Smooth muscle cell (in vitro differentiated cells): ENCODE measurements around the gene MXRA7. TPM values are rescaled to one million over a fixed set of nuclear protein-coding genes. Genes with fewer than 3 reads are reported as not detected.

Experiments used
- DNase-seq: peaks from one replicate; lab custom pipeline; 2025; ENCODE audit not compliant: unreplicated experiment; lab: John Stamatoyannopoulos, UW
- H2AFZ ChIP-seq: fragments of 200-600 bp; sonication (generic); 2 replicates; pipeline ENCODE4 v1.6.0; 2016; ENCODE audit warnings: antibody characterized with exemption, low read depth, mild to moderate bottlenecking
- H3F3A ChIP-seq: fragments of 200-600 bp; sonication (generic); 2 replicates; pipeline ENCODE4 v1.6.0; 2017; ENCODE audit warnings: antibody characterized with exemption, low read depth
- H3K27ac ChIP-seq: fragments of 200-600 bp; sonication (generic); 2 replicates; pipeline ENCODE4 v1.5.1; 2016; ENCODE audit warnings: low read depth, mild to moderate bottlenecking
- H3K27me3 ChIP-seq: fragments of 200-600 bp; sonication (generic); 2 replicates; pipeline ENCODE4 v1.6.1; 2016; ENCODE audit warnings: low read depth, mild to moderate bottlenecking
- H3K36me3 ChIP-seq: fragments of 200-600 bp; sonication (generic); 2 replicates; pipeline ENCODE4 v1.5.1; 2016; ENCODE audit warnings: low read depth
- H3K4me1 ChIP-seq: fragments of 200-600 bp; sonication (generic); 2 replicates; pipeline ENCODE4 v1.5.1; 2016; ENCODE audit warnings: low read depth
- H3K4me2 ChIP-seq: fragments of 200-600 bp; sonication (generic); 2 replicates; pipeline ENCODE4 v1.6.0; 2016; ENCODE audit warnings: mild to moderate bottlenecking
- H3K4me3 ChIP-seq: fragments of 200-600 bp; sonication (generic); 2 replicates; pipeline ENCODE4 v1.5.1; 2016; ENCODE audit warnings: mild to moderate bottlenecking
- H3K79me2 ChIP-seq: fragments of 200-600 bp; sonication (generic); 2 replicates; pipeline ENCODE4 v1.6.0; 2016; ENCODE audit warnings: low read depth, mild to moderate bottlenecking
- H3K9ac ChIP-seq: fragments of 200-600 bp; sonication (generic); 2 replicates; pipeline ENCODE4 v1.6.0; 2016; ENCODE audit warnings: low read depth
- H3K9me3 ChIP-seq: fragments of 200-600 bp; sonication (generic); replicated peaks from 2 replicates; pipeline ENCODE4 v1.5.1; 2016; ENCODE audit warnings: low read depth
- H4K20me1 ChIP-seq: fragments of 200-600 bp; sonication (generic); 2 replicates; pipeline ENCODE4 v1.6.0; 2016; ENCODE audit warnings: low read depth
- WGBS: methylation state at CpG from one replicate; pipeline ENCODE4 v1.1.7; 2016; ENCODE audit warnings: low lambda C conversion rate; 5-methylcytosine and 5-hydroxymethylcytosine counted together
- polyA plus RNA-seq: library from polyadenylated mRNA; unstranded; fragments of >200 nt; fragmentation: Nextera tagmentation; extraction: Ambion mirVana; gene quantifications from 2 replicates; pipeline ENCODE4 v1.2.1, GENCODE V29; 2016
- total RNA-seq: library from RNA; depleted of rRNA; stranded (reverse); fragments of >200 nt; gene quantifications from 2 replicates; pipeline ENCODE4 v1.2.3, GENCODE V29; 2014
- TF ChIP-seq, protein P1 (sequence below): fragments of 200-600 bp; sonication (generic); IDR thresholded peaks from 2 replicates; pipeline ENCODE4 v1.5.1; 2017; ENCODE audit warnings: borderline replicate concordance, mild to moderate bottlenecking, antibody characterized with exemption; ENCODE audit not compliant: insufficient read depth, poor library complexity, severe bottlenecking

Gene MXRA7, protein sequence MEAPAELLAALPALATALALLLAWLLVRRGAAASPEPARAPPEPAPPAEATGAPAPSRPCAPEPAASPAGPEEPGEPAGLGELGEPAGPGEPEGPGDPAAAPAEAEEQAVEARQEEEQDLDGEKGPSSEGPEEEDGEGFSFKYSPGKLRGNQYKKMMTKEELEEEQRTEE
- total RNA-seq (131 and 134 TPM in 2 replicates), polyA plus RNA-seq (157 and 158 TPM in 2 replicates)

DNA sequence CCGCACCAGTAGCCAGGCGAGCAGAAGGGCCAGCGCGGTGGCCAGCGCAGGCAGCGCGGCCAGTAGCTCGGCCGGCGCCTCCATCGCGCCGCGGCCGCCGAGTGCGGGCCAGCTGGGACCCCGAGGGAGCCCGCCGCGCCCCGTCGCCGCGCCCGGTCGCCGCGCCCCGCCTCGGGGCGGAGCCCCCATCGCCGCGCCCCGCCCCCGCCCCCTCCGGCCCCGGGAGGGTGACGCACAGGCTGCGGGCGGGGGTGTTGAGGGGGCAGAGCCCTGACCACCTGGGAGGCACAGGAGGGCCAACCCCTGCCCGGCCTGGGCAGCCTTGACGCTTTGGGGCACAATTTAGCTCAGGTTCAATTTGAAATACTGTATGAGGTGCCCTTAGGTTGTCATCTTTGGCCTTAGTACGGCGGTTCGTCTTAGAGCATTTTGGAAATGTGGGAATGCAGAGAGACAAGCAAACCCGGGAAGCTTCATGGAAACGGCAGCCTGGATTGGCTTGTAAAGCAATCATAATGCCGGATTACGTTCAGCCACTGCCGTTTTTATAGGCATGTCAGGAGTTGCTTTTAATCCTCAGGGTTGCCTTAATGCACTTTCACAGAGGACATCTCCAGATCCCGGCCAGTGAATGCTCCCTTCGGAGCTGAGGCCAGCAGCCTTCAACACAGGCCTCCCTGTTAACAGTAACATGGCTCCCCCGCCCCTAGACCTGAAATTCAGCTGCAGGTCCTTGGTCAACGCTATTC, at the start of gene MXRA7:
TSS of gene MXRA7 (minus strand) at position 103 of the 749 bp plus-strand sequence. CDS start at position 84, 19 bp downstream.
- Histone ChIP-seq H3K4me2 (peak within 1 kb of the TSS; percentile 90), H3K27ac (peak within 1 kb of the TSS; percentile 98), H3K9me3 (no peaks in the 10 kb centered on the region), H3F3A (peaks cover 22% of the 10 kb centered on the region), H3K4me1 (peaks cover 35% of the 10 kb centered on the region), H3K79me2 (peaks cover 24% of the 10 kb centered on the region), H2AFZ (no peak within 1 kb of the TSS), H3K4me3 (peak within 1 kb of the TSS; percentile 81), H3K36me3 (no peaks in the 10 kb centered on the region), H3K27me3 (no peaks in the 10 kb centered on the region), H3K9ac (peak within 1 kb of the TSS; percentile 93), H4K20me1 (peaks cover 70% of the 10 kb centered on the region)
- TF ChIP-seq, protein P1, sequence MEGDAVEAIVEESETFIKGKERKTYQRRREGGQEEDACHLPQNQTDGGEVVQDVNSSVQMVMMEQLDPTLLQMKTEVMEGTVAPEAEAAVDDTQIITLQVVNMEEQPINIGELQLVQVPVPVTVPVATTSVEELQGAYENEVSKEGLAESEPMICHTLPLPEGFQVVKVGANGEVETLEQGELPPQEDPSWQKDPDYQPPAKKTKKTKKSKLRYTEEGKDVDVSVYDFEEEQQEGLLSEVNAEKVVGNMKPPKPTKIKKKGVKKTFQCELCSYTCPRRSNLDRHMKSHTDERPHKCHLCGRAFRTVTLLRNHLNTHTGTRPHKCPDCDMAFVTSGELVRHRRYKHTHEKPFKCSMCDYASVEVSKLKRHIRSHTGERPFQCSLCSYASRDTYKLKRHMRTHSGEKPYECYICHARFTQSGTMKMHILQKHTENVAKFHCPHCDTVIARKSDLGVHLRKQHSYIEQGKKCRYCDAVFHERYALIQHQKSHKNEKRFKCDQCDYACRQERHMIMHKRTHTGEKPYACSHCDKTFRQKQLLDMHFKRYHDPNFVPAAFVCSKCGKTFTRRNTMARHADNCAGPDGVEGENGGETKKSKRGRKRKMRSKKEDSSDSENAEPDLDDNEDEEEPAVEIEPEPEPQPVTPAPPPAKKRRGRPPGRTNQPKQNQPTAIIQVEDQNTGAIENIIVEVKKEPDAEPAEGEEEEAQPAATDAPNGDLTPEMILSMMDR: no peak
- DNase-seq: peak; percentile 62
- WGBS: 4% methylated on average over 30 of the region's 56 CpGs

DNA sequence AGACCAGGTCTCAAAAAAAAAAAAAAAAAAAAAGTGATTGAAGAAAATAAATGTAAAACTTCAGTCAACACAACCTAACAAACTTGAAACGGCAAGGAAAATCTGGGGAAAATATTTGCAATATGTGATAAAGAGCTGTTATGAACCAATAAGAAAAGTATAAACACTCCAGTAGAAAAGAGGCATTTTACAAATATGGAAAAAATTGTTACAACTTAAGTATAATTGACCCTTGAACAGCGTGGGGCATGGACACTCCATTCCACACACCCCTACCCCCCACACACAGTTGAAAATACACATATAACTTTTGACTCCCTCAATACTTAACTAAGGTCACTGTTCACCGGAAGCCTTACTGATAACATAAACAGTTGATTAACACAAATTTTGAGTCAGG, 47.8 kb upstream of the MXRA7 start:
- whole genome bisulfite sequencing: 98% methylated on average over 3 of the region's 3 CpGs
- Histone ChIP-seq H3K27me3 (no peaks in the 10 kb centered on the region), H3K79me2 (no peaks in the 10 kb centered on the region), H2AFZ (no peak overlapping the region), H3K4me1 (no peaks in the 10 kb centered on the region), H4K20me1 (no peaks in the 10 kb centered on the region), H3K36me3 (no peaks in the 10 kb centered on the region), H3K4me2 (no peak overlapping the region), H3K27ac (no peak overlapping the region), H3K9ac (no peak overlapping the region), H3K4me3 (no peak overlapping the region), H3K9me3 (no peaks in the 10 kb centered on the region), H3F3A (no peaks in the 10 kb centered on the region)
- DNase-seq: no peak
- TF ChIP-seq, protein P1: no peak

DNA sequence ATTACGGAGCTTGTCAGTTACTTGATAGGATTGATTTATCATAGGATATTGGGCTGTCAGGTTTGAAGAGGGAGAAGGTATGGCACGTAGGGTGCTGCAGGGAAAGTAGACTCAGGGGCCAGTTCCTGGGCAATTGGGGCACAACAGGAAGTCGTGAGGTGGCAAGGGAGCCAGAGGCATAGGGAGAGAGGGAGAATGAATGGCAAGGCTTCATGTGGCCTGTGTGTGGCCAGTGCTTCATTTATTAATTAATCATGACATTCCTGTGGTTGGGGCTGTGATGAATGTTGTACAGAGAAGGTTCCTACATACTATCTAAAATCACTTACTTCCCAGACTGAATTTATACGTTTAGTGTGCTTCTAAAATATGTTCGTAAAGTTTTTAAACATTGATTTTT, 46.5 kb upstream of the MXRA7 start:
- Histone ChIP-seq H3F3A (no peaks in the 10 kb centered on the region), H3K27ac (no peak overlapping the region), H3K79me2 (no peaks in the 10 kb centered on the region), H4K20me1 (no peaks in the 10 kb centered on the region), H3K4me3 (no peak overlapping the region), H3K4me1 (no peaks in the 10 kb centered on the region), H3K36me3 (no peaks in the 10 kb centered on the region), H3K9me3 (no peaks in the 10 kb centered on the region), H3K27me3 (no peaks in the 10 kb centered on the region), H2AFZ (no peak overlapping the region), H3K4me2 (no peak overlapping the region), H3K9ac (no peak overlapping the region)
- TF ChIP-seq, protein P1: no peak
- WGBS: 94% methylated on average over 5 of the region's 5 CpGs
- no peak for DNase-seq
